A172 (cell line): ENCODE measurements around the gene AHRR. TPM values are rescaled to one million over a fixed set of nuclear protein-coding genes. Genes with fewer than 3 reads are reported as not detected.
A peak's percentile ranks its signal among the peaks of the same experiment; 100 is the strongest.
"Not testable (repeated sequence)": the region's sequence is repeated elsewhere in the genome, so short reads cannot be mapped to it uniquely, and the experiment has no call there.

ENCODE experiments used
- DNase-seq: peaks from one replicate; pipeline ENCODE4 v3.0.0-alpha.2; 2015; ENCODE audit warnings: low spot score
- total RNA-seq: library from RNA; depleted of rRNA; stranded (reverse); fragments of >200 nt; shearing (Covaris generic); gene quantifications from 2 replicates; pipeline ENCODE4 v1.2.3, GENCODE V29; 2014

AHRR gene
- total RNA-seq, 1 experiment from 2014 or later, result 1.4 TPM

- DNase-seq, result no peak
Measured at GRCh38 chr5:305459-305858, 16.1 kb upstream of the AHRR start.

- no peak for DNase-seq
Measured at GRCh38 chr5:306011-306805, 15.3 kb upstream of the AHRR start.

GRCh38 chr5:307306-307705 lies 14.2 kb upstream of the AHRR start:
- no peak for DNase-seq

GRCh38 chr5:307794-308579 lies 13.5 kb upstream of the AHRR start:
- no peak for DNase-seq

- DNase-seq, result no peak
Measured at GRCh38 chr5:308672-309271, 12.7 kb upstream of the AHRR start.

- DNase-seq, result not testable (repeated sequence)
Measured at GRCh38 chr5:309831-310230, 11.7 kb upstream of the AHRR start.

GRCh38 chr5:310516-310915 lies 11.0 kb upstream of the AHRR start:
- DNase-seq, result no peak

- DNase-seq, result peak; percentile 18
Measured at GRCh38 chr5:310941-311434, 10.5 kb upstream of the AHRR start.

- DNase-seq, result no peak
Measured at GRCh38 chr5:311963-312362, 9.6 kb upstream of the AHRR start.

GRCh38 chr5:312845-313244 lies 8.7 kb upstream of the AHRR start:
- no peak for DNase-seq

GRCh38 chr5:313265-313664 lies 8.2 kb upstream of the AHRR start:
- DNase-seq, result no peak

GRCh38 chr5:313806-314376 lies 7.6 kb upstream of the AHRR start:
- no peak for DNase-seq

GRCh38 chr5:314676-315487 lies 6.6 kb upstream of the AHRR start:
- DNase-seq, result no peak

GRCh38 chr5:315488-316209 lies 5.9 kb upstream of the AHRR start:
- no peak for DNase-seq

- DNase-seq, result no peak
Measured at GRCh38 chr5:316210-317085, 5.1 kb upstream of the AHRR start.

- DNase-seq, result peak; percentile 64
Measured at GRCh38 chr5:317086-317811, 4.3 kb upstream of the AHRR start.

GRCh38 chr5:318341-318897 lies 3.1 kb upstream of the AHRR start:
- DNase-seq, result peak; percentile 83

- no peak for DNase-seq
Measured at GRCh38 chr5:318931-319601, 2.4 kb upstream of the AHRR start.
